Astrocyte of the hippocampus (primary cell): ENCODE measurements around the gene AHCYL1.
A peak's percentile ranks its signal among the peaks of the same experiment; 100 is the strongest.

ENCODE experiments used
- DNase-seq: peaks from one replicate; pipeline ENCODE4 v3.0.0; 2011; ENCODE audit warnings: low read depth, low spot score

Gene AHCYL1

DNA sequence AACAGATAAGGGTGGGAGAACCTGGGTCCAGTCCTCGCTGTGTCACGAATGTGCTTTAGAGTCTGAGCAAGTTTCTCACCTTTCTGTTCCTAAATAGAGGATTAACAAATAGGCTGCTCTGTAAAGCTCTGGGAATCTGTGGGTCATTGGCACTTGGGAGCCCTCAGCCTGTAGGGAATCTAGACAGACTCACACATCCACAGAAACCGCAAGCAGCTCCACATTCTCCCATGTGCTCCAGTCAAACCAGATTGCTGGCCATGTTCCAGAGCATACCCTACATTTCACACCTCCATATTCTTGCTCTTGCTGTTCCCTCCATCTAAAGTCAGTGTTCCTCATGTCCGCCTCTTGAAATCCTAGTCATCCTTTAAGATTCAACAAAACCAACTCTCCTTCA is 7.8 kb upstream of the AHCYL1 start:
- DNase-seq: no peak

DNA sequence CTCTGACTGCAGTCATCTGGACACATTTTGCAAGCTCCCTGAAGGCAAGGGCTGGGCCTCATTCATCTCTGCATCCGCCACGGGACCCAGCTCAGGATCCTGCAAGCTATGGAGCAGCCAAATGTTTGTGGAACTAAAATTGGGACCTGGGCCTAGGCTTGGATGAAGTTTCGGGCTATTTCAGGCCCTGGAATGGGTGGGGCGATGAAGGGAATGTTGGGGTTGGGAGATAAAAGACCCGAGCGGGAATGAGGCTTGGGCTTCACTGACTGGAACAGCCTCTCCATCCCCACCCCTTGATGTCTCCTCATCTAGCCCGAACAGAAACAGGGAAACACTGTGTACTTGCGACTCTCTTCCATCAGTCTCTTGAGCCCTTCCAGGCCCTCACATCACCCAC is 7.3 kb upstream of the AHCYL1 start:
- DNase-seq: no peak

DNA sequence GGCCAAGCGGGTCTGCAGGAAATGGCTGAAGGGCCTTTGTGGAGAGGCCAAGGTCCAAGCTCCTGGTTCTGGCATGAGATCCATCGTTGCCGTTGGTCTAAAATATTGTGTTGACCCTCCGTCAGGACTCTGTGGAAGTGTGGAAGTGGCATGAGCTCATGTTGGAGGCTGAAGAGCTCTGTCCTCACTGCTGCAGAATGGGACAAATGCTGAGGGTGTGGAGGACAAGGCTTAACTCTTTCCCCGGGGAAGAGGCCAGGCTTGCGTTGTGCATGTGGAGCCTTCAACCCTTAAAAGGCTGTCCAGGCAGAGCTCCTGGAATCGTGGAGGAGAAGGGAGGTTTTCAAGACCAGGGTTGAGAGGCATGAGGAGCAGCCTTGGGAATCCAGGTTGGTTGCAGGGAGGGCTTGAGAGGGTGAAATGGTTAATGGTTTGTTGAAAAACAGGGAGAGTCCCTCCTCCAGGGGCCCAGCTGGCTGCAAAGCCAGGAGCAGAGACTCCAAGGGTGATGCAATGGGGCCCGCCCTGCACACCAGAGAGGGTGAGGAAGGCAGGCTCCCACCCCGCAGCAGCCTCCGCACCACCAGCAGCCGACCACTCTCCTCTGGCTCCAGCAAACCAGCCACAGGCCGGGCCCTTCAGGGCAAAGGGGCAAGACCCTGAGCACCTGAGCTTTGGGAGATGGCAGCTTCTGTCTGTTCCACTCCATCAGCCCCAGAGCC is 6.7 kb upstream of the AHCYL1 start:
- DNase-seq: no peak

DNA sequence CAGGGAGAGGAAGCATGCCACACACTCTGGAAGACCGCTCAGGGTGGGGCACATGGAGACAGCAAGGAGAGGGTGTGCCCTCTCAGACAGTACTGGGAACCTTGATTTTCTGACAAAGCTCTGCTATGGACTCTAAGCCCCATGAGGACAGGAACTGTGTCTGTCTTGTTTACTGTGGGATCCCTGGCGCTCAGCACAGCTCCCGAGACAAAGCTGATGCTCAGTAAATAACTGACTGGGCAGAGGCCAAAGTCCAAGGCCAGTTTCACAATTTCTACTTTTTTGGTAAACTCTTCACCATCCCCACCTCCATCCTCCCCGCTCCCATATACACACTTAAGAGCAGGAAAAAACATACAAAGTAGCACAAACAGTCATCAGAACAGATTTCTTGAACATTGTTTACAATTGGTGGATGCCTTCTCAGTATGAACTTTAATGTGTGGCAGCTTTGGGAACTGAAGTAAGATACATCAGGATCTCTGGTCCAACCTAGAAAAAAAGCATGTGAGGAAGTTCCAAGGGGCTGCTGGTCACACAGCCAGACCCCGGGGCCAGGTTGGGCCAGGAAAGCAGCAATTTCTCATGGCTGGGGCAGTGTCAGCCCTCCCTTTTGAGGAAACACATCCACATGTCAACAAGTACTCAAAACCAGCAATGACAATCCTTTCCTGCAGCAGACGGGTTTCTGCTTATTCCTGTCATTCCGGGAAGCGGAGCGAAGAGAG is 5.6 kb upstream of the AHCYL1 start:
- no peak for DNase-seq

DNA sequence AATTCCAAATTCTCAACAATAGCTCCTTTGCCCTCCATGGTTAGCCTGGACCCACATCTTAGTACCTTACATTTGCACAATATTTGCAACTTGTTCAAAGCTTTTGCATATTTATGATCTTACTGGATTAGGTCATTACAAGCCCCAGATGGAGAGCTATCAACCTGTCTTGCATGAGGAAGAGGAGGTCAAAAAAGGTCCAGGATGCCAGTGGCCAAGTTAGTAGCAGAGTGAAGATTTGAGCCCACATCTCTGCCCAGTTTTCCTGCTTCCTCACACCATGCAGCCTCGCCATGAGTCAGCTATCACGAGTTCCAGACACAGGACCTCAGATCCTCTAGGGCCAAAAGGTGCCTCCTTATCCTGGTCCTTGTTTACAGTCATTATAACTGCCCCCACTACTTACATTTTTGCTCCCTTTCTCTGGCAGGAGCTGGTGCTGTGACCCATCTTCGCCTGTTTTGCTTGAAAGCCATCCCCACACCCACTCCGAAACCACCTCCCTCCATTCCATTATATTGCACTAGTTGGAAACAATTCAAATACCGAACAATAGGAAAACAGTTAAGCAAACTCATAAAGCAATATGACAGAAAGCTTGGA is 5.0 kb upstream of the AHCYL1 start:
- no peak for DNase-seq

DNA sequence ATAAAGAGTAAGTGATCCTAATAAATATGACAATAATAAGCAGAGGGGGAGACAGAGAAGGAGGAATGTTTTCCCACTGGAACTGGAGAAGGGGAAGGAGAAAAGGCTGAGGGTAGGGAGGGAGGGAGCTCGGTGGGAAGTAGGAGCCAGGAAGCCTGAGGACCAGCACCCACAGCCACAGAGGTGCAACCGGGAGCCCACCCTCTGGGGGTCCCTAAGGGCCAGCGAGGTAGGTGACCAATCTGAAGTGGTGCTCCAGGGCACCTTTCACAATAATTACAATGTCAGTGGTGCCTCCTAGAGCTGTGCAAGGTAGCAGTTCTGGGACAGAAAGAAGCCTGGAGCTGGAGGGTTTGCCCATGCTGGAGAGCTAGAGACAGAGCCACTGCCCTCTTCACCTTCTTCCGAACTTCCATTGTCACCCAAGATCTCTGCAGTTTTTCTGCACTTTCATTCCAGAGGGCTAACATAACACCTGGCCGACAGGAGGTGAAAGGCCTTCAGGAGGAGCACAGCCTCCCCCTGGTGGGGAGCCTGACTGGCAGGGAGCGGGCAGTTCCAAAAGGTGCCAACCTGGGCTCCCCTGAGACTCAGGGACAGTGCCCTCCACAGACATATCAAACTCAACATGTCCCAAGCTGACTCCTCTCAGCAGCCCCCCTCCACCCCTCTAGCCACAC is 4.1 kb upstream of the AHCYL1 start:
- DNase-seq: peak; percentile 50

DNA sequence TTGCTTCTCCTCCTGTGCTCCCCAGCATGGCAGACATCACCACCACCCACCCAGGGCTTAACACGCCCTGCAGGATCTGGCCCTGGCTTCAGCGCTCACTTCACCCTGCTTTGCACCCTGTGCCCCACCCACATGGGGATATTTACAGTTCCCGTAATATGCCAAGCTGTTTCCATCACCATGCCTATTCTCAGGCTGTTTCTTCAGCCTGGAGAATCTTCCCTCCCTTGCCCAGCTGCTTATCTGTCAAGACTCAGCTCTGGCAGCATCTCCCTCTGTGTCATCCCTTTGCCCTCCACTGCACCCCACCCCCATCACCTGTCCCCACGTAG is 3.6 kb upstream of the AHCYL1 start:
- DNase-seq: no peak

DNA sequence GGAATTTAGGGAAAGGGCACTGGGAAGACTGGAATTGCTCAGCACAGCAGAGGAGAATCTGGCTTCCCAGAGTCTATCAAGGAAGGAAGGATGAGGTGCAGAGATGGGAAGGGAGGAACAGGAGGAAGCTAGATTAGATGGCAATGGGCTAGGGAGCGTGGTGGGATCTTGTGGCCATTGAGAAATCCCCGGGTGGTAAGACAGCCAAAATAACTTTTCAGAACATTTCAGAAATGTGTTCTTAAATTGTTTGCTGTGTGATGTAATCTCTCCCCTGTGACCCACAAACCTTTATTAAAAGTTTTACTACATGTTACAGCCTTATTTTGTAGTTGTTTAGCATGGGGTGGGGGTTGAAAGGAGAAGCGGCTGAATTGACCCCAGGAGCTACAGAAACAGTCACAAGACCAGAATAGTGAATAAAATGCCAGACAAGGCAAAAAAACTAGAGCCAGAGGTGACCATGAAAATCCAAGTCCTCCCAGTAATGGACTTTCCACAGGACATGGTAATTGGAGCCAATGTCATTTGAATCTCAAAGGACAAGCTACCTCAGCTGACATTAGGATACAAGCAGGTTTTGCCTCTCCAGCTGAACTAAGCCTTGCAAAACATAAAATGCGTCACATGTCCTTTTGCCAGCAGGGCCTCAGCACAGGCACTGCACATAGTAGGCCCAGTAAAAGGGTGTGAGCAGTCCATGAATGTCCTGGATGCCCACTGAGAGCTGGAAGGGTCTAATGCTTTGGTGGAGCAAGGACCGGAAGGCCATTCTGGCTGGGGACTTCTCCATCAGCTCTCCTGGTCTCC is 980 bp upstream of the AHCYL1 start:
- no peak for DNase-seq

DNA sequence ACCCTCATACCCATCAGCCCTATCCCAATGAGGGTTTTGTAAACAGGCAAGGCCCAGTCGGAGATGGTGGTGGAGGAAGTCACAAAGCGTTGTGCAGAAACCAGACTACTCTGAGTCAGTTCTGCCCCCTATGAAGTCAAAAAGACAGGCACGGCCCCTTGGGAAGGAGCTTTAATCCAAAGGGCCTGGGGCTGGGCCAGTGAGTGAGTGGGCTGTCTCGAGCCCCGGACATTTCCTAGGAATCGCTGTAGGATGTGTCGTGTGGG is 442 bp upstream of the AHCYL1 start:
- no peak for DNase-seq

DNA sequence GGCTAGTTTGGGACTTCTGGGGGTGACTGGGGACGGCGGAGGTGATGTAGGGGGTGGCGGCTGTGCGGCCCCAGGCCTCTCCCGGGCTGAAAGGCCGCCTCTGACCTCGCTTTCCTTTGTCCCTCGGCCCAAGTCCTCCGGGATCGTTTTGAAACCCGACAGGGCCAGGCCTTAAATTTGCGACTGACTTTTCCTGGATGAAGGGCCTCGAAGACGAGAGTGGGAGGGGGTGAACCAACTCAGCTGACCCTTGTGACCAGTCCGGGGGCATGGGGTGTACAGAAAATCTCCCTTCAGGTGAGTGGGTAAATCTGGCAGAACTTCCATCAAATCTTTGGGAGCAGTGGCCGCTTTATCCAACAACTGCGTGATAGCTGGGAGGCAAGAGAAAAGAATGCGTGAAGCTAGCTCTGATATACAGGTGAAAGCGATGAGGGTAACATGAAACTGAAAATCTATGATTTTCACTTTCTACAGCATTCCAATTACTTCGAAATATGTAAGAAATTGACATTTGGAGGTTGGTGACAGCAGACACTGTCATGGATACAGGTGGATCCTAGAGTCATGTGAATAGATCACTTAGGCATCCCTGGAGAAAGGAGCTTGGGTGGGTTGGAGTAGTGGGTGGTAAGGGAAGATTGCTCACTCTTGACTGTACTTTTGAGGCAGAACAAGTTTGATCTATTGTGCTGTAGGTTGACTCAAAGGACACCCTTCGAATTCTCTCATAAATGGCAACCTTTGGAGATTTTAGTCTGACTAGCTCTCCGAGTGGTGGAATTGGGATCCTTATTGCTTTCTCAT is 885 bp downstream of the AHCYL1 start:
- no peak for DNase-seq

DNA sequence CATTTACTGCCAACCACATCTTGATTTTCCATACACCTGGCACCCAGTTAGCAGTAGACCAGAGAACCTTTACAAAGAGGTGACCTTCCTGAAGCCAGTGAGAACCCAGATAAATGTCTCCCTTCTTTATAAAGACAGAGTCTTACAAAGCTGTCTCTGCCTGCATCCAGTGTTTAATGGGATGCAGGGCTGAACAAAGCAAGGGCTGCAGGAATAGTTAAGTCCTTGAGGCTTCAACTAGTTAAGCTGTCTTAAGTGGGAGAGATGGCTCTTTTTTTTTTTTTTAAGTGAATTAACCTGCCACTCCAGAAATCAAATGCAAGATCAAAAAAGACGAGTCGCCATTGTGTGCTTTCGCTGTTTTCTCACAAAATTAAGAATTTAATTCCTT is 1.5 kb downstream of the AHCYL1 start:
- DNase-seq: no peak

DNA sequence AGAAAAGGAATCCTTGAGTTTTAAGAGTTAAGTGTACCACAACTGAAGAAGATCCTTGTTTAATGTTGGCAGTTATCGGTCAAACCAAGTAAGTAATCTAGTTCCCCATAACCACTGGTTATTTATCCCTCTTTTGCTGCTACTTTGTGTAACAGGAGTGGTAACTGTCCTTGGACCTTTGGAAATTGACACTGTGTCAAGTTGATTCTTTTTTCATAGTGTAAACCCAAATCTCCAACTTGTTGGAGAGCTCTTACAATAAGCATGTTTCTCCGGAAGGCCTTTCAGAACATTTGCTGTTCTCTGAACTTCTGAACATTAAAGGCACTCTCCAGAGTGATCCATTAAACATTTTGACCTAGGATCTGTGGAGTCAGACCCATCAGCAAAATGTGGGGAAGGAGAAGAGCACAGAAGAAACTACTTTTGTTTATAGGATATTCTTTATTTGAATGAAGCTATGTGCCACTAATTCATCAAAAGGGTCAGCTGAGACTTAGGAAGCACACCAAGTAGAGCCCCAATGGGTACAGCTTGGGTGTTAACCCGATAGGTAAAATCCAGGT is 3.9 kb downstream of the AHCYL1 start:
- no peak for DNase-seq

DNA sequence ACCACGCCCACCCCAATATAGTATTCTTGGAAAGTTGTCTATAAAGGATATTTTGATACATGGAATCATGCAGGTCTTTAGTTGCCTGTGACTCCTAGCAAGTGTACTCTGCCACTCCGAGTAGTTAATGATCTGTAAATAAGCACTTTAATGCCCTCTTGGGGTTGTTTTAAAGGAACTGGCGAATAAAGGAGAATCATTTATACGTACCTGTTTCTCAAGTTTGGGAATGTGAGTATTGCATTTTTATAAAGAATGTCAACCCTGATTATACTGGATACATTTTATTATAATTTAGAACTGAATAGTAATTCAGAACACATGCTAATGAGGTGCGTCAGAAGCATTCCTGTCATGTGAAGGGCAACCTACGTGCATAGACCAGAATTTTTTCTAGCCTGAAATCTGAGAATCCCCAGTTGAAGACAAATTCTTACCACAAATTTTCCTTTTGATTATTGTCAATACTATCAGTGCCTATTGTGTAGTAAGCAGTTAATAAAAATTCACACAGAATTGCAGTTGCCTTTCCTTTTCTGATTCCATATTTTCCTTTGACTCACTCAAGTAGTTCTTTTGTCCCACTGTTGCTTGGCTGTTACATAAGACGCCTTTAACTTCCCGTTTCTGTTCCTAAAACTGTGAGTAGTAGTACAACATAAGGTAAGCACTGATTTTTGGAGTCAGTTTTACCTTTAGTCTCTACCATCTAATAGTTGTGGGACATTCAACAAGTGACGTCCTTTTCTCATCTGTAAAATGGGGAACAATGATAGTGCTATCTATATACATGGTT is 5.1 kb downstream of the AHCYL1 start:
- no peak for DNase-seq

DNA sequence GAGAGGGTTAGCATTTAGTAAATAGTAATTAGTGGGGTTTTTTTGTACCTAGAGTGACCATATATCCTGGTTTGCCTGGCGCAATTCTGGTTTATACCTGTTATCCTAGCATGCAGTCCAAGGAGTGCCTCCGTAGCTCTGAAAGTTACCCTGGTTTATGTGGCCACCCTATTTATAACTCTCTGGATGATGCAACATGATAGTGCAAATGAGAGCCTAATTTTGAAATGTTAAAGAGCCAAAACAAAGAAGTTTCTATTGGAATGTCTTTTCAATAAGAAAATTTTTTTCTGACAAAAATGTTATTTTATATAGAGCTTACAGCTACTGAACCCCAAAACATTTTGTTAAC is 5.7 kb downstream of the AHCYL1 start:
- no peak for DNase-seq

DNA sequence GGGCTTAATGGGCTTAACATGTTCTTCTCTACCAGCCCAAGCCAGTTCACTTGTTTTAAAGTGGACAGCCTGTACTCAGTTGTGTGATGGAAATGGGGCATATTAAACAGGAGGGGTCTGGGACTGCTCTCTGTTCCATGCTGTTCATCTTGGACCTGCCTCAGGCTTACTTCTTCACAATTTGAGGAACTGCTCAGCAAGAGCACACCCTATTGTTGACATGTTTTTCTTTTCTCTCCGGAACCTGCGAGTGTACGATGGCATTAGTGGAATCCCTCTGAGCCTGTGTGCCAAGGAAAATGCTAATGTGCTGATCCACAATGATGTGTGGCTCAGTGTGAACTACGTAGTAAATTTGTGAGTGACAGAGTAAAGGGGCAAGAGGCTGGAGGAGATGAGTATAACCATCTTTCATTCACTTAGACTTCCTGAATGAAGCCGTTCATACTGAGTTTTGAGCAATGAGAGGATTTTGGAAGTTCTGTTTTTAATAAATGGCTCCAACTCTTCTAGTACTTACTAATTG is 6.9 kb downstream of the AHCYL1 start:
- DNase-seq: peak; percentile 42

DNA sequence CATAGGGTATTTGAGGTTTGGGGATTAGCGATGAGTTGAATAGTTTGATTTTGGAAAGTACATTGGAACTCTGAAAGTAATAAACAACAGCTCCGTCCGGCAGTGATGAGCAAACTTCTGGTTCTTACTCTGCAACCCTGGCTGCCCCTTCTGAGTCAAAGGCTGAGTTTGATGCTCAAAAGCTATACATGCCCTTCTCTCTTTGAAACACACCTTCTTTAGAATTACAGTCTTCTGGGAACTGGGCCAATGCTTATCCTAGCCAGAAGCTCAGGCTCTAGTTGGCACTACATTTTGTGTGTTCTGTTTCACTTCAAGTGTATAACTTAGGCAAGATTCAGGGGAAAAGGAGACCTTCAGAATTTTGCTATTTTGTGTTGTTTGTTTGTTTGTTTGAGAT is 9.3 kb downstream of the AHCYL1 start:
- peak; percentile 74 for DNase-seq

DNA sequence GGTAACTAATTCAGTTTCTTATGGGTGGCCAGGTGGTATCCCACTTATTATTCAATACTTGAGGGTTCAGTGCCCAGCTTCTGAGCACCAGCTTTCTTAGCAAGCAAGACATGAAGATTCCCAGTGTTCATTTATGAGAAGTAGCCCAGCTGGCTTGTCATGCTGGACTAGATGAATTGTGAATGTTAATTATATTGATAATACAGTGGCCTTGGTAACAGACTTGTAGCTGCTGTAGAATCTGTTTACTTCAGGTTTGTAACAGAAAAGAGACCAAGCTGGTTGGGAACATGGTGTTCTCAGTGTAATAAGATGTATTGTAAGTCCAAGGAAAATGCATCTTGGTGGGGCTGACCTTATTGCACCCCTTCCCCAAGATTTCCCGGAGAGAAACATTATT is 10.1 kb downstream of the AHCYL1 start:
- no peak for DNase-seq

DNA sequence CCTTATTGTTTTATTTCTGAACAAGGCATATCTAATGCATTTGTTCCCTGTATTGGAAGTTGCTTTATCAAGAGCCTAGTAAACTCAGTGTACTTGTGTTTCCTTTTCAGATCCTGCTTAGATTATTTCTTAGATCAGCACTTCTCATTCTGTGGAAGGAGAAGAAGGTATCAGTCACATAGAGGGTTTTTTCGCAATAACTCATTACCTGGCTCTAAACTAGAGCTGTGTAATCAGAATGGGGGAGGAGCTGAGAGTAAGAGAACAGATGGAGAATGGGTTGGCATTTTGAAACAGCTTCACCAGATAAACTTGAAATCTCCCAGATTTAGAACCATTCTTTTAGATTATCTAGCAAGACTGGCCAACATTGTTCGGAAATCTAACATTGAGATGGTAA is 11.0 kb downstream of the AHCYL1 start:
- DNase-seq: no peak

DNA sequence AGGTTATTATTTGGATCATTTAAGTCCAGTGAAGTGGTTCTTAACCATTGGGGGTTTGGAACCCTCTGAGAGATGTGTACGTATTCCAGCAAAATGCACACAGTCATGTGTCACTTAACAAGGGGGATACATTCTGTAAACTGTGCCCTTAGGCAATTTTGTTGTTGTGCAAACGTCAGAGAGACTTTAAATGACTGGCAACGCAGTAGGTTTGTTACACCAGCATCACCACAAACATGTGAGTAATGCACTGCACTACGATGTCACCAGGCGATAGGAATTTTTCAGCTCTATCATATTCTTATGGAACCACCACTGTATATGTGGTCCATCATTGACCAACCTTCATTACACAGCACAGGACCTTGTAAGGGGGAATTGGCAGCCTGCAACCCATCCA is 11.9 kb downstream of the AHCYL1 start:
- DNase-seq: peak; percentile 38
